HEK293 (cell line): ENCODE measurements around the gene TCP11.

Experiments
- CTCF ChIA-PET: fragments of 350-600 bp; formaldehyde crosslinking; extraction: SDS; loops from one replicate; lab custom pipeline; 2021; ENCODE audit warnings: antibody characterized with exemption; lab: Yijun Ruan, JAX
- POLR2A ChIA-PET: fragments of 300-600 bp; formaldehyde crosslinking; extraction: SDS; loops from one replicate; lab custom pipeline; 2020; ENCODE audit warnings: antibody characterized with exemption, inconsistent platforms; lab: Yijun Ruan, JAX
- H3K27ac ChIP-seq: fragments of 200-500 bp; sonication (Bioruptor generic); 2 replicates; pipeline ENCODE4 v1.5.1; 2014; ENCODE audit warnings: low read depth, low read length, control low read depth, inconsistent platforms; ENCODE audit errors: extremely low read depth
- H3K36me3 ChIP-seq, 2 experiments: fragments of 200-500 bp in 1 of 2; sonication (Bioruptor generic) in 1 of 2; 1 replicate in 1 of 2; 2 replicates in 1 of 2; pipeline ENCODE4 v1.5.1; 2014 to 2017; ENCODE audit warnings: inconsistent platforms in 2 of 2, low read length in 2 of 2; ENCODE audit not compliant: control insufficient read depth in 2 of 2, insufficient read depth in 1 of 2
- H3K4me1 ChIP-seq: fragments of 200-500 bp; sonication (Bioruptor generic); 2 replicates; pipeline ENCODE4 v1.5.1; 2014; ENCODE audit warnings: mild to moderate bottlenecking, low read length, inconsistent platforms; ENCODE audit not compliant: control insufficient read depth, insufficient read depth
- H3K4me3 ChIP-seq: 2 replicates; pipeline ENCODE4 v1.5.1; 2011; ENCODE audit warnings: low read depth, mild to moderate bottlenecking, control low read depth, low read length, moderate library complexity
- H3K9me3 ChIP-seq: fragments of 200-500 bp; sonication (Bioruptor generic); 2 replicates; pipeline ENCODE4 v1.5.1; 2014; ENCODE audit warnings: low read depth, low read length, inconsistent platforms; ENCODE audit not compliant: control insufficient read depth, insufficient read depth
- BCL11B ChIP-seq: fragments of 450-650 bp; formaldehyde crosslinking; IDR thresholded peaks from 2 replicates; pipeline ENCODE4 v1.5.1; 2016; ENCODE audit warnings: low read depth, missing biosample characterization, missing genetic modification characterization
- MZF1 ChIP-seq: fragments of 450-650 bp; formaldehyde crosslinking; IDR thresholded peaks from 2 replicates; pipeline ENCODE4 v1.5.1; 2017; ENCODE audit warnings: missing biosample characterization, missing genetic modification characterization, borderline replicate concordance
- SP2 ChIP-seq: fragments of 450-650 bp; formaldehyde crosslinking; IDR thresholded peaks from 2 replicates; pipeline ENCODE4 v1.5.1; 2016; ENCODE audit warnings: missing biosample characterization, missing genetic modification characterization
- YY2 ChIP-seq: fragments of 450-650 bp; formaldehyde crosslinking; IDR thresholded peaks from 2 replicates; pipeline ENCODE4 v1.5.1; 2016; ENCODE audit warnings: missing biosample characterization, missing genetic modification characterization
- ZBTB48 ChIP-seq: fragments of 450-650 bp; formaldehyde crosslinking; IDR thresholded peaks from 2 replicates; pipeline ENCODE4 v1.5.1; 2016; ENCODE audit warnings: missing biosample characterization, missing genetic modification characterization
- ZFP37 ChIP-seq: fragments of 450-650 bp; formaldehyde crosslinking; IDR thresholded peaks from 2 replicates; pipeline ENCODE4 v1.5.1; 2016; ENCODE audit warnings: missing biosample characterization, missing genetic modification characterization
- ZNF132 ChIP-seq: fragments of 450-650 bp; formaldehyde crosslinking; IDR thresholded peaks from 2 replicates; pipeline ENCODE4 v1.5.1; 2017; ENCODE audit warnings: missing biosample characterization, missing genetic modification characterization, borderline replicate concordance
- ZNF211 ChIP-seq: fragments of 450-650 bp; formaldehyde crosslinking; IDR thresholded peaks from 2 replicates; pipeline ENCODE4 v1.5.1; 2016; ENCODE audit warnings: low read depth, missing biosample characterization, missing genetic modification characterization
- ZNF350 ChIP-seq: fragments of 450-650 bp; formaldehyde crosslinking; IDR thresholded peaks from 2 replicates; pipeline ENCODE4 v1.5.0; 2017; ENCODE audit warnings: missing biosample characterization, mild to moderate bottlenecking, missing genetic modification characterization
- ZNF514 ChIP-seq: fragments of 450-650 bp; formaldehyde crosslinking; IDR thresholded peaks from 2 replicates; pipeline ENCODE4 v1.5.1; 2016; ENCODE audit warnings: missing biosample characterization, missing genetic modification characterization
- ZNF555 ChIP-seq: fragments of 450-650 bp; formaldehyde crosslinking; conservative IDR thresholded peaks from 2 replicates; pipeline ENCODE4 v1.5.1; 2017; ENCODE audit warnings: missing biosample characterization, mild to moderate bottlenecking, missing genetic modification characterization, inconsistent platforms
- ZNF624 ChIP-seq: fragments of 450-650 bp; formaldehyde crosslinking; IDR thresholded peaks from 2 replicates; pipeline ENCODE4 v1.5.1; 2017; ENCODE audit warnings: missing biosample characterization, missing genetic modification characterization
- ZNF654 ChIP-seq: fragments of 450-650 bp; formaldehyde crosslinking; IDR thresholded peaks from 2 replicates; pipeline ENCODE4 v1.5.1; 2016; ENCODE audit warnings: low read depth, missing biosample characterization, missing genetic modification characterization
- ZNF677 ChIP-seq: fragments of 450-650 bp; IDR thresholded peaks from 2 replicates; pipeline ENCODE4 v1.5.0; 2018; ENCODE audit warnings: missing biosample characterization, mild to moderate bottlenecking, missing genetic modification characterization, moderate library complexity
- TF ChIP-seq, protein P1 (sequence below): fragments of 450-650 bp; formaldehyde crosslinking; IDR thresholded peaks from 2 replicates; pipeline ENCODE4 v1.5.1; 2016; ENCODE audit warnings: missing biosample characterization, missing genetic modification characterization, low read depth
- TF ChIP-seq, protein P2 (sequence below): fragments of 450-650 bp; formaldehyde crosslinking; IDR thresholded peaks from 2 replicates; pipeline ENCODE4 v1.5.1; 2017; ENCODE audit warnings: missing biosample characterization, missing genetic modification characterization
- TF ChIP-seq, protein P3 (sequence below): fragments of 450-650 bp; formaldehyde crosslinking; conservative IDR thresholded peaks from 2 replicates; pipeline ENCODE4 v1.5.1; 2016; ENCODE audit warnings: low read depth, missing biosample characterization, missing genetic modification characterization
- TF ChIP-seq, protein P4 (sequence below): fragments of 450-650 bp; formaldehyde crosslinking; IDR thresholded peaks from 2 replicates; pipeline ENCODE4 v1.5.1; 2016; ENCODE audit warnings: missing biosample characterization, missing genetic modification characterization

TCP11 gene

DNA sequence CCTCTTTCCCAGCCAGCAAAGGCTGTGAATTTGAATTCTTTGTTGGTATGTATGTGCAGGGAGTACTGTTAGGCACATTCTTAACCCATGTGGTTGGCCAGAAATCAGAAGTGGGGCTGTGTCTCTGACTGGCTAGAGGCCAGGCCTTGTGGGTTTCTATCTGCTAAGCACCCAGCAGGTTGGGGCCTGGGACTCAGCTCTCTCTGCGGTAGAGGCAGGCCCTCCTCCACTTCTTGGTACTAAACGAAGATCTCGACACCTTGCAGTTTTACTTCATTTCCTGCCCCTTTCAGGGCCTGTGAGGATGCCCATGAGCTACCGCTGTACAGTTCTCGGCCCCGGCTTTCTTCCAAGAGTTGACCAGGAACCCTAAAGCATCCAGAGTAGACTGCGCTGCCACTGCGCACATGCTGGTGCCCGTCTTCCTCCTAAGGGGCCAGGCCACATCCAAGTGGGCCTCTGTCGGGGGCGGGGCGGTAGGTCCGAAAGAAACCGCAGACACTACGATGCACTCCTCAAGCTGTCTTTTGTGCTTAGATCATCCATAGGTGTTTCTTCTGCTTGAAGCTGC is 51.1 kb downstream of the TCP11 start:
- ChIA-PET CTCF (interaction anchor here (0.7 to 2.7 kb wide), 8 partner anchors 8 to 103 kb away, joined by 3 to 11 read pairs (median 3); no protein-coding TSS in a partner anchor), POLR2A (no interaction called here)
- no peaks in the 10 kb centered on the region for H3K4me1 ChIP-seq
- TF ChIP-seq ZNF624 (no peak), ZNF350 (tag by site-specific recombination) (no peak), ZNF677 (tag by site-specific recombination) (no peak), ZNF555 (tag by site-specific recombination) (no peak), ZNF132 (no peak), ZFP37 (tag by site-specific recombination) (no peak), ZNF211 (no peak), ZBTB48 (no peak), BCL11B (tag by site-specific recombination) (no peak), ZNF654 (no peak), YY2 (tag by site-specific recombination) (no peak), ZNF514 (tag by site-specific recombination) (no peak), MZF1 (tag by site-specific recombination) (no peak), SP2 (tag by site-specific recombination) (no peak)
- TF ChIP-seq, protein P1, sequence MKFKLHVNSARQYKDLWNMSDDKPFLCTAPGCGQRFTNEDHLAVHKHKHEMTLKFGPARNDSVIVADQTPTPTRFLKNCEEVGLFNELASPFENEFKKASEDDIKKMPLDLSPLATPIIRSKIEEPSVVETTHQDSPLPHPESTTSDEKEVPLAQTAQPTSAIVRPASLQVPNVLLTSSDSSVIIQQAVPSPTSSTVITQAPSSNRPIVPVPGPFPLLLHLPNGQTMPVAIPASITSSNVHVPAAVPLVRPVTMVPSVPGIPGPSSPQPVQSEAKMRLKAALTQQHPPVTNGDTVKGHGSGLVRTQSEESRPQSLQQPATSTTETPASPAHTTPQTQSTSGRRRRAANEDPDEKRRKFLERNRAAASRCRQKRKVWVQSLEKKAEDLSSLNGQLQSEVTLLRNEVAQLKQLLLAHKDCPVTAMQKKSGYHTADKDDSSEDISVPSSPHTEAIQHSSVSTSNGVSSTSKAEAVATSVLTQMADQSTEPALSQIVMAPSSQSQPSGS (tag by site-specific recombination), result no peak
- TF ChIP-seq, protein P2, sequence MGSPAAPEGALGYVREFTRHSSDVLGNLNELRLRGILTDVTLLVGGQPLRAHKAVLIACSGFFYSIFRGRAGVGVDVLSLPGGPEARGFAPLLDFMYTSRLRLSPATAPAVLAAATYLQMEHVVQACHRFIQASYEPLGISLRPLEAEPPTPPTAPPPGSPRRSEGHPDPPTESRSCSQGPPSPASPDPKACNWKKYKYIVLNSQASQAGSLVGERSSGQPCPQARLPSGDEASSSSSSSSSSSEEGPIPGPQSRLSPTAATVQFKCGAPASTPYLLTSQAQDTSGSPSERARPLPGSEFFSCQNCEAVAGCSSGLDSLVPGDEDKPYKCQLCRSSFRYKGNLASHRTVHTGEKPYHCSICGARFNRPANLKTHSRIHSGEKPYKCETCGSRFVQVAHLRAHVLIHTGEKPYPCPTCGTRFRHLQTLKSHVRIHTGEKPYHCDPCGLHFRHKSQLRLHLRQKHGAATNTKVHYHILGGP (tag by site-specific recombination), result no peak
- TF ChIP-seq, protein P3, sequence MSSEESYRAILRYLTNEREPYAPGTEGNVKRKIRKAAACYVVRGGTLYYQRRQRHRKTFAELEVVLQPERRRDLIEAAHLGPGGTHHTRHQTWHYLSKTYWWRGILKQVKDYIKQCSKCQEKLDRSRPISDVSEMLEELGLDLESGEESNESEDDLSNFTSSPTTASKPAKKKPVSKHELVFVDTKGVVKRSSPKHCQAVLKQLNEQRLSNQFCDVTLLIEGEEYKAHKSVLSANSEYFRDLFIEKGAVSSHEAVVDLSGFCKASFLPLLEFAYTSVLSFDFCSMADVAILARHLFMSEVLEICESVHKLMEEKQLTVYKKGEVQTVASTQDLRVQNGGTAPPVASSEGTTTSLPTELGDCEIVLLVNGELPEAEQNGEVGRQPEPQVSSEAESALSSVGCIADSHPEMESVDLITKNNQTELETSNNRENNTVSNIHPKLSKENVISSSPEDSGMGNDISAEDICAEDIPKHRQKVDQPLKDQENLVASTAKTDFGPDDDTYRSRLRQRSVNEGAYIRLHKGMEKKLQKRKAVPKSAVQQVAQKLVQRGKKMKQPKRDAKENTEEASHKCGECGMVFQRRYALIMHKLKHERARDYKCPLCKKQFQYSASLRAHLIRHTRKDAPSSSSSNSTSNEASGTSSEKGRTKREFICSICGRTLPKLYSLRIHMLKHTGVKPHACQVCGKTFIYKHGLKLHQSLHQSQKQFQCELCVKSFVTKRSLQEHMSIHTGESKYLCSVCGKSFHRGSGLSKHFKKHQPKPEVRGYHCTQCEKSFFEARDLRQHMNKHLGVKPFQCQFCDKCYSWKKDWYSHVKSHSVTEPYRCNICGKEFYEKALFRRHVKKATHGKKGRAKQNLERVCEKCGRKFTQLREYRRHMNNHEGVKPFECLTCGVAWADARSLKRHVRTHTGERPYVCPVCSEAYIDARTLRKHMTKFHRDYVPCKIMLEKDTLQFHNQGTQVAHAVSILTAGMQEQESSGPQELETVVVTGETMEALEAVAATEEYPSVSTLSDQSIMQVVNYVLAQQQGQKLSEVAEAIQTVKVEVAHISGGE (tag by site-specific recombination), result no peak
- TF ChIP-seq, protein P4, sequence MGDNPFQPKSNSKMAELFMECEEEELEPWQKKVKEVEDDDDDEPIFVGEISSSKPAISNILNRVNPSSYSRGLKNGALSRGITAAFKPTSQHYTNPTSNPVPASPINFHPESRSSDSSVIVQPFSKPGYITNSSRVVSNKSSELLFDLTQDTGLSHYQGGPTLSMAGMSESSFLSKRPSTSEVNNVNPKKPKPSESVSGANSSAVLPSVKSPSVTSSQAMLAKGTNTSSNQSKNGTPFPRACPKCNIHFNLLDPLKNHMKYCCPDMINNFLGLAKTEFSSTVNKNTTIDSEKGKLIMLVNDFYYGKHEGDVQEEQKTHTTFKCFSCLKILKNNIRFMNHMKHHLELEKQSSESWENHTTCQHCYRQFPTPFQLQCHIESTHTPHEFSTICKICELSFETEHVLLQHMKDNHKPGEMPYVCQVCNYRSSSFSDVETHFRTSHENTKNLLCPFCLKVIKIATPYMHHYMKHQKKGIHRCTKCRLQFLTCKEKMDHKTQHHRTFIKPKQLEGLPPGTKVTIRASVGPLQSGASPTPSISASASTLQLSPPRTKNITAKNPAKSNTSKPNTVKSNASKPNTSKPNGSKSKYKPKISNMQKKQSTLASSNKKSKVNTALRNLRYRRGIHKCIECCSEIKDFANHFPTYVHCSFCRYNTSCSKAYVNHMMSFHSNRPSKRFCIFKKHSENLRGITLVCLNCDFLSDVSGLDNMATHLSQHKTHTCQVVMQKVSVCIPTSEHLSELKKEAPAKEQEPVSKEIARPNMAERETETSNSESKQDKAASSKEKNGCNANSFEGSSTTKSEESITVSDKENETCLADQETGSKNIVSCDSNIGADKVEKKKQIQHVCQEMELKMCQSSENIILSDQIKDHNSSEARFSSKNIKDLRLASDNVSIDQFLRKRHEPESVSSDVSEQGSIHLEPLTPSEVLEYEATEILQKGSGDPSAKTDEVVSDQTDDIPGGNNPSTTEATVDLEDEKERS, result no peak
- no peak overlapping the region for H3K4me3 ChIP-seq
- H3K36me3 ChIP-seq, result peaks cover 0 to 39% of the 10 kb centered on the region in 2 experiments; a peak in 1 of 3 replicates
- no peak overlapping the region for H3K27ac ChIP-seq
- no peaks in the 10 kb centered on the region for H3K9me3 ChIP-seq
